Thyroid gland (tissue), 4 donors: ENCODE data around the gene CIZ1.

Source experiments
- POLR2A ChIP-seq, 2 donors: fragments of 450-650 bp; IDR thresholded peaks; one replicate each; pipeline ENCODE4 v1.6.1; 2017; ENCODE audit warnings: antibody characterized with exemption in 2 of 2, mild to moderate bottlenecking in 2 of 2, moderate library complexity in 1 of 2
- TF ChIP-seq, protein P1 (sequence below), 6 experiments: fragments of 200-600 bp in 3 of 6; fragments of 450-650 bp in 3 of 6; sonication (generic) in 3 of 6; IDR thresholded peaks; one replicate each; pipeline ENCODE4 v1.5.1; 2016 to 2019; ENCODE audit warnings: antibody characterized with exemption in 6 of 6, mild to moderate bottlenecking in 2 of 6, inconsistent platforms in 1 of 6, moderate library complexity in 1 of 6

DNA sequence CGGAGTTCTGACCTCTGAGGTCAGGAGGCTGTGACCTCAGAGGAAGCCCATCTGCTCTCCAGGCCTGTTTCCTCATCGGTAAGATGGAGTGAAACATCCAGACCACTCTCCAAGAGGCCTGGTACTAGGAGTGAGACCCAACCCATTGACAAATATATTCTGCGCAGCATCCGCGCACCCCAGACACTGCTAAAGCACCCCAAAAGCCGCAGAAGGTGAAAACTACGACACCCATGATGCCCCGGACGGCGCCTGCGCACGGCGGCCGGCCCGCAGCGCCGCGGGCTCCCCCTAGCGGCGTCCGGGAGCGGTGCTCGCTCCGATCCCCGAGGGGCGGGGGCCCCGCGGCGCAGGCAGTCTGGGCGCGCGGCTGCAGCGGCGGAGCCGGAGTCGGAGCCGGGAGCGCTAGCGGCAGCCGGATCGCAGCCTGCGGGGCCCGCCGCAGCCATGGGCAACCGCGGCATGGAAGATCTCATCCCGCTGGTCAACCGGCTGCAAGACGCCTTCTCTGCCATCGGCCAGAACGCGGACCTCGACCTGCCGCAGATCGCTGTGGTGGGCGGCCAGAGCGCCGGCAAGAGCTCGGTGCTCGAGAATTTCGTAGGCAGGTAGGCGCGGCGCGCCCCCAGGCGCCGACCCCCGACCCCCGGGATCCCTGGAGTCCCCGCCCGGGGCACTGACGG, 11.8 kb upstream of the CIZ1 start, which contains the start of gene DNM1:
- TF ChIP-seq, protein P1, sequence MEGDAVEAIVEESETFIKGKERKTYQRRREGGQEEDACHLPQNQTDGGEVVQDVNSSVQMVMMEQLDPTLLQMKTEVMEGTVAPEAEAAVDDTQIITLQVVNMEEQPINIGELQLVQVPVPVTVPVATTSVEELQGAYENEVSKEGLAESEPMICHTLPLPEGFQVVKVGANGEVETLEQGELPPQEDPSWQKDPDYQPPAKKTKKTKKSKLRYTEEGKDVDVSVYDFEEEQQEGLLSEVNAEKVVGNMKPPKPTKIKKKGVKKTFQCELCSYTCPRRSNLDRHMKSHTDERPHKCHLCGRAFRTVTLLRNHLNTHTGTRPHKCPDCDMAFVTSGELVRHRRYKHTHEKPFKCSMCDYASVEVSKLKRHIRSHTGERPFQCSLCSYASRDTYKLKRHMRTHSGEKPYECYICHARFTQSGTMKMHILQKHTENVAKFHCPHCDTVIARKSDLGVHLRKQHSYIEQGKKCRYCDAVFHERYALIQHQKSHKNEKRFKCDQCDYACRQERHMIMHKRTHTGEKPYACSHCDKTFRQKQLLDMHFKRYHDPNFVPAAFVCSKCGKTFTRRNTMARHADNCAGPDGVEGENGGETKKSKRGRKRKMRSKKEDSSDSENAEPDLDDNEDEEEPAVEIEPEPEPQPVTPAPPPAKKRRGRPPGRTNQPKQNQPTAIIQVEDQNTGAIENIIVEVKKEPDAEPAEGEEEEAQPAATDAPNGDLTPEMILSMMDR (IDR thresholded peaks at IDR 0.05), result peak in 5 of 6 experiments; percentile 42 to 100 (median 95)
- peak in 1 of 2 donors; percentile 29 for TF ChIP-seq POLR2A (IDR thresholded peaks at IDR 0.05)
